ENCODE data around the gene CTAG2.
"Not testable (repeated sequence)": the region's sequence is repeated elsewhere in the genome, so short reads cannot be mapped to it uniquely, and the experiment has no call there.

CTAG2 gene

DNA sequence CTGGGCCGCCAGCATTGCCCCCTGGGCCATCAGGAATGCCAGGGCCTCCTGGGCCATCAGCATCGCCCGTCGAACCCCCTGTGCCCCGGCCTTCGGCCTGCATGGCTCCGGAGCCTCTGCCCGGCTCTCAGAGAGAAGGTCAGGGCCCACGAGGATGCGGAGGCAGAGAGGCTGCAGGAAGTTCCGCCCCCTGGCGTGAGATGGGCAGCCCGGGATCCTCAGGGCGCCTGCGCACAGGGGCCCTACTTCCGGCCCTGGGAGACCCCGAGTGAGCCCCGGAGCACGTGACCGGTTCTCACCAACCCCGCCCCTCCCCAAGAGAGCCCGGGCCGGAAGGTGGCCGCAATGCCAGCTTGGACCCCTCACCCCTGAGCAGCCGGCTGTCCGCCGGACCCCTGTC lies at the start of gene CTAG2:
TSS of gene CTAG2 (minus strand) at position 167 of the 400 bp plus-strand sequence. CDS start at position 103, 64 bp downstream.
- not testable (repeated sequence) for DNase-seq

DNA sequence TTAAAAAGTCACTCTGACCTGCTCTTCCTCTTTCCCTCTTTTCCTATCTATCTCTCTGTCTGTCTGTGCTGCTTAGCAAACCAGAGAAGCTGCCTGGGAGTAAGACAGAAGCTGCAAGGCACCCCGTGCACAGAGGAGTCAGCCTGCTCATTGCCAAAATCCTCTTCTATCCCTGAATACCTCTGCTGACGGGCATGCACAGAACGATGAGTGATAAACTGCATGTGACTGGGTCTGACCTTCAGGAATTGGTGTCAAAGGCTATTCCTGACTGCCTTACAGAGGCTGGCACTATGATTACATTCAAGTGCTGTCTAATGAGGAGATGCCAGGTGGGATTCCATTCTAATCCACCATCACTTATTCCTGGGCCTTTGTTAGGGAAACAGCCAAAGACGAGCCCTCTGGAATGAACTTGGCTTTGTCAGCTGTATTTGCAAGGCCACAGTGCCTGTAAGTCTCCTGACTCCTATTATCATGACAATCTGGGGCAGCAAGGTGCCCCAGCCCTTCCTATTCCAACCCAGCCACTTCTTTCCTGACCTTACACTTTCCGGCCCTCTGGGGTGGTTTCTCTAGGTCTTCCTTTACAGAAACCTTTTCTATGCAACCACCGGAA lies 45.4 kb upstream of the CTAG2 start:
- DNase-seq, result no peak

- DNase-seq, result no peak
These were observed 43.3 kb upstream of the CTAG2 start for GRCh38 chrX:154696676-154697045.

- DNase-seq, result no peak
These were observed 42.7 kb upstream of the CTAG2 start for GRCh38 chrX:154695911-154696675.

GRCh38 chrX:154693394-154693793 lies 40.0 kb upstream of the CTAG2 start:
- no peak for DNase-seq

DNA sequence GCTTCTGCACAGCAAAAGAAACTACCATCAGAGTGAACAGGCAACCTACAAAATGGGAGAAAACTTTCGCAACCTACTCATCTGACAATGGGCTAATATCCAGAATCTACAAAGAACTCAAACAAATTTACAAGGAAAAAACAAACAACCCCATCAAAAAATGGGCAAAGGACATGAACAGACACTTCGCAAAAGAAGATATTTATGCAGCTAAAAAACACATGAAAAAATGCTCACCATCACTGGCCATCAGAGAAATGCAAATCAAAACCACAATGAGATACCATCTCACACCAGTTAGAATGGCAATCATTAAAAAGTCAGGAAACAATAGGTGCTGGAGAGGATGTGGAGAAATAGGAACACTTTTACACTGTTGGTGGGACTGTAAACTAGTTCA lies 37.1 kb upstream of the CTAG2 start:
- not testable (repeated sequence) for DNase-seq

GRCh38 chrX:154672084-154672483 lies 18.7 kb upstream of the CTAG2 start:
- not testable (repeated sequence) for DNase-seq

DNA sequence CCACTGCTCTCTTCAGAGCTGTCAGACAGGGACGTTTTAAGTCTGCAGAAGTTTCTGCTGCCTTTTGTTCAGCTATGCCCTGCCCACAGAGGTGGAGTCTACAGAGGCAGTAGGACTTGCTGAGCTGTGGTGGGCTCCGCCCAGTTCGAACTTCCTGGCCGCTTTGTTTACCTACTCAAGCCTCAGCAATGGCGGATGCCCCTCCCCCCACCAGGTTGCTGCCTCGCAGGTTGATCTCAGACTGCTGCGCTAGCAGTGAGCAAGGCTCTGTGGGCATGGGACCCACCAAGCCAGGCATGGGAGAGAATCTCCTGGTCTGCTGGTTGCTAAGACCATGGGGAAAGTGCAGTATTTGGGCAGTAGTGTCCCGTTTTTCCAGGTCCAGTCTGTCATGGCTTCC lies 17.5 kb upstream of the CTAG2 start:
- DNase-seq, result not testable (repeated sequence)

DNA sequence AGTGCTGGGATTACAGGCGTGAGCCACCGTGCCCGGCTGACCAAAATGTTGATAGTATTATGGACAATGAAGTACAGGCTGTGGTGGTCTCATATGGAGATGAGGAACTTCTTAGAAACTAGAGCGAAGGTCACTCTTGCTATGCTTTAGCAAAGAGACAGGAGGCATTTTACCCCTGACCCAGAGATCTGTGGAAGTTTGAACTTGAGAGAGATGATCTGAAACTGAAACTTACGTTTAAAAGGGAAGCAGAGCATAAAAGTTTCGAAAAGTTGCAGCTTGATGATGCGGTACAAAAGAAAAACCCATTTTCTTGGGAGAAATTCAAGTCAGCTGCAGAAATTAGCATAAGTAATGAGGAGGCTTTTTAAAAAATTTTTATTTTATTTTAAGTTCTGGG lies 8.5 kb upstream of the CTAG2 start:
- DNase-seq, result no peak

- no peak for DNase-seq
These were observed 7.8 kb upstream of the CTAG2 start for GRCh38 chrX:154661170-154661569.

- DNase-seq, result no peak
These were observed 7.2 kb upstream of the CTAG2 start for GRCh38 chrX:154660541-154660940.

- no peak for DNase-seq
These were observed 5.6 kb upstream of the CTAG2 start for GRCh38 chrX:154658957-154659356.

- DNase-seq, result no peak
These were observed 4.8 kb upstream of the CTAG2 start for GRCh38 chrX:154658187-154658586.

DNA sequence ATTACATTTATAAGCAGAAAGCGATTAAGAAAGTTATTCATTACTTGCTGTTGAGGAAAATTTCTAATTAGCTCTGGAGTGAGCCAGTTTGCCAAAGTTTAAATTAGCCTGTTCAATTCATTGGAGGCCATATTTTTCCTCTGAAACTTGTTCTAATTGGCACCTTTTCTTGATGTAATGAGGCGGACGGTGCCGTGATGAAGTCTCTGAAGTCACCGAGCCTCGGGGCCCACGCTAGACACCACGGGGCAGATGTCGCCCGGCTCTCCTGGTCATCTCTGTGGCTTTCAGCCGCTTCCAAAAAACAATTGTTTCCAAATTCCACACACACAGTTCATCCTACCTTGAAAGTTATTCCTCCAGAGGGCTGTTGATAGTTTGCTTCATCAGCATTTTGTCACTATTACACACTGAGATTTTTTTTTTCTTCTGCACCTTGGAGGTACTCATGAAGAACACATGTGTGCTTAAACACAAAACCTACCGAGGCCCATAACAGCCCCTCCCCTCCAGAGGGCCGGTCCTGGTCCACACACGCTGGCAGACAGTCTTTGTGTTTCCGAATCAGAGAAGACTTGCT lies 3.9 kb upstream of the CTAG2 start:
- no peak for DNase-seq

GRCh38 chrX:154655786-154656185 lies 2.4 kb upstream of the CTAG2 start:
- no peak for DNase-seq

- no peak for DNase-seq
These were observed 2.0 kb upstream of the CTAG2 start for GRCh38 chrX:154655346-154655745.

GRCh38 chrX:154654925-154655324 lies 1.5 kb upstream of the CTAG2 start:
- no peak for DNase-seq

DNA sequence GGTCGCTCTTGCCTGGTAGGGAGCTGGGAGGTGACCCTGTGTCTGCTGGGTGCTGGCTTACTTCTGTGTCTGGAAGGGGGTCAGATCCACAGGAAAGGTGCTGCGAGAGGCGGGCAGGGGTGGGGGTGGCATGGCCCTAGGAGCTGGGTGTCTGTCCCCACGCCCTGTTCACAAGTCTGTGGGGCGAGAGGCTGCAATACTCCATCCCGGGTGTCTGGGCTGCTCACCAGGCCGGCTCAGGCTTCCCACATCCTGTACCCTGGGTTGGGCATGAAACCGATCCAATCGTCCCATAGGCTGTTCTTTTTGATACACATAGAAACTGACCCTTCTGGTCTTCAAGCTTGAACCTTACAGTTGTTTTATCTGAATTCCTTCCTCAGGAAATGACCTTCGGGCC lies 993 bp upstream of the CTAG2 start:
- no peak for DNase-seq

- no peak for DNase-seq
These were observed 354 bp downstream of the CTAG2 start for GRCh38 chrX:154653048-154653401.

GRCh38 chrX:154652311-154653047 lies 900 bp downstream of the CTAG2 start:
- no peak for DNase-seq

GRCh38 chrX:154650221-154650510 lies 3.2 kb downstream of the CTAG2 start:
- no peak for DNase-seq

DNA sequence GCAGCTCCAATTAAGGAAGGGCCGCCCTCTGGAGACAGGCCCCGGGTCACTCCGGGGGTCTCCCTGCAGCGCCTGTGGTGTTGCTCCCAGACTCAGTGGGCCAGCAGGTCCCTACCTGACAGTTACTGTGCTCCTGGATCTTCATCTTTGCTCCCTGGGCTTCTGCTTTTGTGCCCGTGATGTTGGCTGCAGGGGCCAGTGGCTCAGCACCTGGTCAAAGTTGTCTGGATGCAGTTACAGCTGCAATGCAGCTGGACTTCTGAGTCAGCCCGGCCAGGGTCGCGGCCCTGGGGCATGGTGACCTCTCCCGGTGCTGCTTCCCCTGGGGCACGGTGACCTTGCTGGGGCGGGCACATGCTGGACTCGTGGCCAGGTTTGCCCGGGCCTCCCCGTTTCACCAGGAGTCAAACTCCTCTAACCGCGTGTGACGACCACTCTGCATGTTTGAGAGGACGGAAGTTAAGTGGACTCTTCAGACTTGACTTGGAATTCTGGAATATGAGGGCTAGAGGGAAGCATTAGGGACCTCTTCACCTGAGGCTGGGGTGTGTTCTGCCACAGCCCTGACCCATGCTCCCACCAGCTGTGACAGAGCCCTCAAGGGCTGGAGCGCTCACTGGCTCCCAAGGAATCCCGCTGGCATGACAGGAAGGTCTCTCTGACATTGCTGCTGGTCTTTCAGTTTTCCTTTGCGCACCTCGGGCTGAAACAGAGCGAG lies 3.7 kb downstream of the CTAG2 start:
- DNase-seq, result no peak

GRCh38 chrX:154648931-154649330 lies 4.4 kb downstream of the CTAG2 start:
- no peak for DNase-seq

Data from stimulated activated naive CD4-positive, alpha-beta T cell treated with Interleukin-2 at 50 U/mL for 16 hours (primary cell).